HEK293 (cell line): Measurements from ENCODE around the gene ABHD17C.

Experiments used
- GLIS2 ChIP-seq: fragments of 450-650 bp; formaldehyde crosslinking; IDR thresholded peaks from 2 replicates; pipeline ENCODE4 v1.5.1; 2016; ENCODE audit warnings: missing biosample characterization, missing genetic modification characterization
- ZBTB21 ChIP-seq: fragments of 450-650 bp; formaldehyde crosslinking; IDR thresholded peaks from 2 replicates; pipeline ENCODE4 v1.5.1; 2017; ENCODE audit warnings: missing biosample characterization, missing genetic modification characterization
- ZEB2 ChIP-seq: fragments of 450-650 bp; formaldehyde crosslinking; IDR thresholded peaks from 2 replicates; pipeline ENCODE4 v1.5.1; 2016; ENCODE audit warnings: missing biosample characterization, missing genetic modification characterization
- ZFP37 ChIP-seq: fragments of 450-650 bp; formaldehyde crosslinking; IDR thresholded peaks from 2 replicates; pipeline ENCODE4 v1.5.1; 2016; ENCODE audit warnings: missing biosample characterization, missing genetic modification characterization
- ZNF114 ChIP-seq: fragments of 450-650 bp; formaldehyde crosslinking; IDR thresholded peaks from 2 replicates; pipeline ENCODE4 v1.5.0; 2017; ENCODE audit warnings: missing biosample characterization, missing genetic modification characterization
- ZNF157 ChIP-seq: fragments of 450-650 bp; formaldehyde crosslinking; IDR thresholded peaks from 2 replicates; pipeline ENCODE4 v1.5.1; 2016; ENCODE audit warnings: missing biosample characterization, missing genetic modification characterization
- ZNF19 ChIP-seq: fragments of 450-650 bp; formaldehyde crosslinking; IDR thresholded peaks from 2 replicates; pipeline ENCODE4; 2016; ENCODE audit warnings: missing biosample characterization, missing genetic modification characterization, low read depth
- ZNF223 ChIP-seq: fragments of 450-650 bp; formaldehyde crosslinking; IDR thresholded peaks from 2 replicates; pipeline ENCODE4 v1.5.1; 2016; ENCODE audit warnings: missing biosample characterization, missing genetic modification characterization
- ZNF341 ChIP-seq: fragments of 450-650 bp; formaldehyde crosslinking; IDR thresholded peaks from 2 replicates; pipeline ENCODE4; 2016; ENCODE audit warnings: low read depth, missing biosample characterization, missing genetic modification characterization
- ZNF423 ChIP-seq: fragments of 450-650 bp; formaldehyde crosslinking; IDR thresholded peaks from 2 replicates; pipeline ENCODE4 v1.5.1; 2016; ENCODE audit warnings: missing biosample characterization, missing genetic modification characterization
- ZNF558 ChIP-seq: fragments of 450-650 bp; formaldehyde crosslinking; IDR thresholded peaks from 2 replicates; pipeline ENCODE4 v1.5.1; 2016; ENCODE audit warnings: missing biosample characterization, missing genetic modification characterization
- ZNF596 ChIP-seq: fragments of 450-650 bp; IDR thresholded peaks from 2 replicates; pipeline ENCODE4 v1.5.0; 2018; ENCODE audit warnings: missing biosample characterization, mild to moderate bottlenecking, missing genetic modification characterization, moderate library complexity
- ZNF629 ChIP-seq: fragments of 450-650 bp; formaldehyde crosslinking; IDR thresholded peaks from 2 replicates; pipeline ENCODE4 v1.5.1; 2017; ENCODE audit warnings: missing biosample characterization, missing genetic modification characterization
- ZNF768 ChIP-seq: fragments of 450-650 bp; formaldehyde crosslinking; IDR thresholded peaks from 2 replicates; pipeline ENCODE4 v1.5.1; 2018; ENCODE audit warnings: missing biosample characterization, mild to moderate bottlenecking, missing genetic modification characterization
- ZNF785 ChIP-seq: fragments of 450-650 bp; formaldehyde crosslinking; IDR thresholded peaks from 2 replicates; pipeline ENCODE4 v1.5.1; 2016; ENCODE audit warnings: missing biosample characterization, missing genetic modification characterization
- ZXDB ChIP-seq: fragments of 450-650 bp; formaldehyde crosslinking; IDR thresholded peaks from 2 replicates; pipeline ENCODE4 v1.5.1; 2016; ENCODE audit warnings: missing biosample characterization, missing genetic modification characterization
- TF ChIP-seq, protein P1 (sequence below): fragments of 450-650 bp; formaldehyde crosslinking; IDR thresholded peaks from 2 replicates; pipeline ENCODE4 v1.5.1; 2017; ENCODE audit warnings: missing biosample characterization, missing genetic modification characterization
- TF ChIP-seq, protein P2 (sequence below): fragments of 450-650 bp; formaldehyde crosslinking; IDR thresholded peaks from 2 replicates; pipeline ENCODE4 v1.5.1; 2016; ENCODE audit warnings: missing biosample characterization, missing genetic modification characterization
- TF ChIP-seq, protein P3 (sequence below): fragments of 450-650 bp; formaldehyde crosslinking; IDR thresholded peaks from 2 replicates; pipeline ENCODE4; 2016; ENCODE audit warnings: missing biosample characterization, missing genetic modification characterization
- TF ChIP-seq, protein P4 (sequence below): fragments of 450-650 bp; formaldehyde crosslinking; IDR thresholded peaks from 2 replicates; pipeline ENCODE4 v1.5.1; 2016; ENCODE audit warnings: missing biosample characterization, missing genetic modification characterization, borderline replicate concordance
- TF ChIP-seq, protein P5 (sequence below): fragments of 450-650 bp; formaldehyde crosslinking; IDR thresholded peaks from 2 replicates; pipeline ENCODE4 v1.5.1; 2016; ENCODE audit warnings: missing biosample characterization, missing genetic modification characterization
- TF ChIP-seq, protein P6 (sequence below): fragments of 450-650 bp; formaldehyde crosslinking; IDR thresholded peaks from 2 replicates; pipeline ENCODE4 v1.5.0; 2017; ENCODE audit warnings: missing biosample characterization, missing genetic modification characterization, borderline replicate concordance
- TF ChIP-seq, protein P7 (sequence below): fragments of 450-650 bp; formaldehyde crosslinking; conservative IDR thresholded peaks from 2 replicates; pipeline ENCODE4 v1.5.1; 2016; ENCODE audit warnings: low read depth, missing biosample characterization, missing genetic modification characterization

The ABHD17C gene

DNA sequence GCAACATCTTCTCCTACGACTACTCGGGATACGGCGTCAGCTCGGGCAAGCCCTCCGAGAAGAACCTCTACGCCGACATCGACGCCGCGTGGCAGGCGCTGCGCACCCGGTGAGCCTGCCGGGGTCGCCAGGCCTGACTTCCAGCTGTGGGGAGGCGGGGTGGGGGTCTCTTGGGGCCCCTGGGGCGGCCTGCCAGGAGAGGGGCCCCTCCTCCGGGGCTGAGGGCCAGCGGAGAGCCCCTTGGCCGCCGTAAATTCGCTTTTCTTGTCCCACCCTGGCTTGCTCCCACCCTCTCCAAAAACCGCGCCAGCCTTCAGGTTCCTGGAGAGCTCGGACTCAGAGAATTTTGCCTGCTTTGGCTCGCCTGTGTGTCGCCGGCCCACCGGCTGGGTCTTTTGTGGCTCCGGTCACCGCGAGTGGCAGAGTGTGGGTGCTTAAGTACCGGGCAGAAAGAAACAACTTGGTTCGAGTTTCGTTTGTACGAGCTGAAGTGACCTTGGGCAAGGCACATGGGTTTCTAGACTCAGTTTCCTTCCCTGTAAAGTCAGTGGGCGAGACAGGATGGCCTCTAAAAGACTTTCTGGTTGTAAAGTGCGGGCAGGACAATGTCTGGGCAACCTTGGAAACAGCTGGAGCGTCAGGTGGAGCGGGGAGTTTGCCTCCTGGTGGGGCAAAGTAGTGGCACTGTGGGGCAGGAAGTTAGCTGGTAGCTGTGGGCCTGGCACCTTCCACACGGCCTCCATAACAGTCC is 976 bp downstream of the ABHD17C start (continued):
- TF ChIP-seq ZNF629, result no peak
- 0 out of 2 replicates have a peak, but pooled peaks have one; percentile 31 for TF ChIP-seq GLIS2
- TF ChIP-seq, protein P1, sequence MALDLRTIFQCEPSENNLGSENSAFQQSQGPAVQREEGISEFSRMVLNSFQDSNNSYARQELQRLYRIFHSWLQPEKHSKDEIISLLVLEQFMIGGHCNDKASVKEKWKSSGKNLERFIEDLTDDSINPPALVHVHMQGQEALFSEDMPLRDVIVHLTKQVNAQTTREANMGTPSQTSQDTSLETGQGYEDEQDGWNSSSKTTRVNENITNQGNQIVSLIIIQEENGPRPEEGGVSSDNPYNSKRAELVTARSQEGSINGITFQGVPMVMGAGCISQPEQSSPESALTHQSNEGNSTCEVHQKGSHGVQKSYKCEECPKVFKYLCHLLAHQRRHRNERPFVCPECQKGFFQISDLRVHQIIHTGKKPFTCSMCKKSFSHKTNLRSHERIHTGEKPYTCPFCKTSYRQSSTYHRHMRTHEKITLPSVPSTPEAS (tag by site-specific recombination), result no peak
- TF ChIP-seq ZNF157 (tag by site-specific recombination), result no peak
- TF ChIP-seq, protein P2, sequence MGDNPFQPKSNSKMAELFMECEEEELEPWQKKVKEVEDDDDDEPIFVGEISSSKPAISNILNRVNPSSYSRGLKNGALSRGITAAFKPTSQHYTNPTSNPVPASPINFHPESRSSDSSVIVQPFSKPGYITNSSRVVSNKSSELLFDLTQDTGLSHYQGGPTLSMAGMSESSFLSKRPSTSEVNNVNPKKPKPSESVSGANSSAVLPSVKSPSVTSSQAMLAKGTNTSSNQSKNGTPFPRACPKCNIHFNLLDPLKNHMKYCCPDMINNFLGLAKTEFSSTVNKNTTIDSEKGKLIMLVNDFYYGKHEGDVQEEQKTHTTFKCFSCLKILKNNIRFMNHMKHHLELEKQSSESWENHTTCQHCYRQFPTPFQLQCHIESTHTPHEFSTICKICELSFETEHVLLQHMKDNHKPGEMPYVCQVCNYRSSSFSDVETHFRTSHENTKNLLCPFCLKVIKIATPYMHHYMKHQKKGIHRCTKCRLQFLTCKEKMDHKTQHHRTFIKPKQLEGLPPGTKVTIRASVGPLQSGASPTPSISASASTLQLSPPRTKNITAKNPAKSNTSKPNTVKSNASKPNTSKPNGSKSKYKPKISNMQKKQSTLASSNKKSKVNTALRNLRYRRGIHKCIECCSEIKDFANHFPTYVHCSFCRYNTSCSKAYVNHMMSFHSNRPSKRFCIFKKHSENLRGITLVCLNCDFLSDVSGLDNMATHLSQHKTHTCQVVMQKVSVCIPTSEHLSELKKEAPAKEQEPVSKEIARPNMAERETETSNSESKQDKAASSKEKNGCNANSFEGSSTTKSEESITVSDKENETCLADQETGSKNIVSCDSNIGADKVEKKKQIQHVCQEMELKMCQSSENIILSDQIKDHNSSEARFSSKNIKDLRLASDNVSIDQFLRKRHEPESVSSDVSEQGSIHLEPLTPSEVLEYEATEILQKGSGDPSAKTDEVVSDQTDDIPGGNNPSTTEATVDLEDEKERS (tag by site-specific recombination), result no peak
- TF ChIP-seq ZNF423 (tag by site-specific recombination), result no peak
- no peak for TF ChIP-seq ZNF558 (tag by site-specific recombination)
- TF ChIP-seq, protein P3, sequence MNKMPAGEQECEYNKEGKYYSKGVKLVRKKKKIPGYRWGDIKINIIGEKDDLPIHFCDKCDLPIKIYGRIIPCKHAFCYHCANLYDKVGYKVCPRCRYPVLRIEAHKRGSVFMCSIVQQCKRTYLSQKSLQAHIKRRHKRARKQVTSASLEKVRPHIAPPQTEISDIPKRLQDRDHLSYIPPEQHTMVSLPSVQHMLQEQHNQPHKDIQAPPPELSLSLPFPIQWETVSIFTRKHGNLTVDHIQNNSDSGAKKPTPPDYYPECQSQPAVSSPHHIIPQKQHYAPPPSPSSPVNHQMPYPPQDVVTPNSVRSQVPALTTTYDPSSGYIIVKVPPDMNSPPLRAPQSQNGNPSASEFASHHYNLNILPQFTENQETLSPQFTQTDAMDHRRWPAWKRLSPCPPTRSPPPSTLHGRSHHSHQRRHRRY, result no peak
- no peak for TF ChIP-seq ZFP37 (tag by site-specific recombination)
- no peak for TF ChIP-seq ZEB2 (tag by site-specific recombination)
- no peak for TF ChIP-seq ZNF341
- no peak for TF ChIP-seq ZNF223 (tag by site-specific recombination)
- TF ChIP-seq, protein P4, sequence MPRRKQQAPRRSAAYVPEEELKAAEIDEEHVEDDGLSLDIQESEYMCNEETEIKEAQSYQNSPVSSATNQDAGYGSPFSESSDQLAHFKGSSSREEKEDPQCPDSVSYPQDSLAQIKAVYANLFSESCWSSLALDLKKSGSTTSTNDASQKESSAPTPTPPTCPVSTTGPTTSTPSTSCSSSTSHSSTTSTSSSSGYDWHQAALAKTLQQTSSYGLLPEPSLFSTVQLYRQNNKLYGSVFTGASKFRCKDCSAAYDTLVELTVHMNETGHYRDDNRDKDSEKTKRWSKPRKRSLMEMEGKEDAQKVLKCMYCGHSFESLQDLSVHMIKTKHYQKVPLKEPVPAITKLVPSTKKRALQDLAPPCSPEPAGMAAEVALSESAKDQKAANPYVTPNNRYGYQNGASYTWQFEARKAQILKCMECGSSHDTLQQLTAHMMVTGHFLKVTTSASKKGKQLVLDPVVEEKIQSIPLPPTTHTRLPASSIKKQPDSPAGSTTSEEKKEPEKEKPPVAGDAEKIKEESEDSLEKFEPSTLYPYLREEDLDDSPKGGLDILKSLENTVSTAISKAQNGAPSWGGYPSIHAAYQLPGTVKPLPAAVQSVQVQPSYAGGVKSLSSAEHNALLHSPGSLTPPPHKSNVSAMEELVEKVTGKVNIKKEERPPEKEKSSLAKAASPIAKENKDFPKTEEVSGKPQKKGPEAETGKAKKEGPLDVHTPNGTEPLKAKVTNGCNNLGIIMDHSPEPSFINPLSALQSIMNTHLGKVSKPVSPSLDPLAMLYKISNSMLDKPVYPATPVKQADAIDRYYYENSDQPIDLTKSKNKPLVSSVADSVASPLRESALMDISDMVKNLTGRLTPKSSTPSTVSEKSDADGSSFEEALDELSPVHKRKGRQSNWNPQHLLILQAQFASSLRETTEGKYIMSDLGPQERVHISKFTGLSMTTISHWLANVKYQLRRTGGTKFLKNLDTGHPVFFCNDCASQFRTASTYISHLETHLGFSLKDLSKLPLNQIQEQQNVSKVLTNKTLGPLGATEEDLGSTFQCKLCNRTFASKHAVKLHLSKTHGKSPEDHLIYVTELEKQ (tag by site-specific recombination), result no peak
- TF ChIP-seq, protein P5, sequence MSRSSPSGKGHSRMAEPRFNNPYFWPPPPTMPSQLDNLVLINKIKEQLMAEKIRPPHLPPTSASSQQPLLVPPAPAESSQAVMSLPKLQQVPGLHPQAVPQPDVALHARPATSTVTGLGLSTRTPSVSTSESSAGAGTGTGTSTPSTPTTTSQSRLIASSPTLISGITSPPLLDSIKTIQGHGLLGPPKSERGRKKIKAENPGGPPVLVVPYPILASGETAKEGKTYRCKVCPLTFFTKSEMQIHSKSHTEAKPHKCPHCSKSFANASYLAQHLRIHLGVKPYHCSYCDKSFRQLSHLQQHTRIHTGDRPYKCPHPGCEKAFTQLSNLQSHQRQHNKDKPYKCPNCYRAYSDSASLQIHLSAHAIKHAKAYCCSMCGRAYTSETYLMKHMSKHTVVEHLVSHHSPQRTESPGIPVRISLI (tag by site-specific recombination), result no peak
- 0 out of 2 replicates have a peak, but pooled peaks have one; percentile 6 for TF ChIP-seq ZXDB (tag by site-specific recombination)
- TF ChIP-seq, protein P6, sequence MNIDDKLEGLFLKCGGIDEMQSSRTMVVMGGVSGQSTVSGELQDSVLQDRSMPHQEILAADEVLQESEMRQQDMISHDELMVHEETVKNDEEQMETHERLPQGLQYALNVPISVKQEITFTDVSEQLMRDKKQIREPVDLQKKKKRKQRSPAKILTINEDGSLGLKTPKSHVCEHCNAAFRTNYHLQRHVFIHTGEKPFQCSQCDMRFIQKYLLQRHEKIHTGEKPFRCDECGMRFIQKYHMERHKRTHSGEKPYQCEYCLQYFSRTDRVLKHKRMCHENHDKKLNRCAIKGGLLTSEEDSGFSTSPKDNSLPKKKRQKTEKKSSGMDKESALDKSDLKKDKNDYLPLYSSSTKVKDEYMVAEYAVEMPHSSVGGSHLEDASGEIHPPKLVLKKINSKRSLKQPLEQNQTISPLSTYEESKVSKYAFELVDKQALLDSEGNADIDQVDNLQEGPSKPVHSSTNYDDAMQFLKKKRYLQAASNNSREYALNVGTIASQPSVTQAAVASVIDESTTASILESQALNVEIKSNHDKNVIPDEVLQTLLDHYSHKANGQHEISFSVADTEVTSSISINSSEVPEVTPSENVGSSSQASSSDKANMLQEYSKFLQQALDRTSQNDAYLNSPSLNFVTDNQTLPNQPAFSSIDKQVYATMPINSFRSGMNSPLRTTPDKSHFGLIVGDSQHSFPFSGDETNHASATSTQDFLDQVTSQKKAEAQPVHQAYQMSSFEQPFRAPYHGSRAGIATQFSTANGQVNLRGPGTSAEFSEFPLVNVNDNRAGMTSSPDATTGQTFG (tag by site-specific recombination), result no peak
- no peak for TF ChIP-seq ZBTB21 (tag by site-specific recombination)
- TF ChIP-seq ZNF785, result no peak
- TF ChIP-seq ZNF768 (tag by site-specific recombination), result no peak
- TF ChIP-seq, protein P7, sequence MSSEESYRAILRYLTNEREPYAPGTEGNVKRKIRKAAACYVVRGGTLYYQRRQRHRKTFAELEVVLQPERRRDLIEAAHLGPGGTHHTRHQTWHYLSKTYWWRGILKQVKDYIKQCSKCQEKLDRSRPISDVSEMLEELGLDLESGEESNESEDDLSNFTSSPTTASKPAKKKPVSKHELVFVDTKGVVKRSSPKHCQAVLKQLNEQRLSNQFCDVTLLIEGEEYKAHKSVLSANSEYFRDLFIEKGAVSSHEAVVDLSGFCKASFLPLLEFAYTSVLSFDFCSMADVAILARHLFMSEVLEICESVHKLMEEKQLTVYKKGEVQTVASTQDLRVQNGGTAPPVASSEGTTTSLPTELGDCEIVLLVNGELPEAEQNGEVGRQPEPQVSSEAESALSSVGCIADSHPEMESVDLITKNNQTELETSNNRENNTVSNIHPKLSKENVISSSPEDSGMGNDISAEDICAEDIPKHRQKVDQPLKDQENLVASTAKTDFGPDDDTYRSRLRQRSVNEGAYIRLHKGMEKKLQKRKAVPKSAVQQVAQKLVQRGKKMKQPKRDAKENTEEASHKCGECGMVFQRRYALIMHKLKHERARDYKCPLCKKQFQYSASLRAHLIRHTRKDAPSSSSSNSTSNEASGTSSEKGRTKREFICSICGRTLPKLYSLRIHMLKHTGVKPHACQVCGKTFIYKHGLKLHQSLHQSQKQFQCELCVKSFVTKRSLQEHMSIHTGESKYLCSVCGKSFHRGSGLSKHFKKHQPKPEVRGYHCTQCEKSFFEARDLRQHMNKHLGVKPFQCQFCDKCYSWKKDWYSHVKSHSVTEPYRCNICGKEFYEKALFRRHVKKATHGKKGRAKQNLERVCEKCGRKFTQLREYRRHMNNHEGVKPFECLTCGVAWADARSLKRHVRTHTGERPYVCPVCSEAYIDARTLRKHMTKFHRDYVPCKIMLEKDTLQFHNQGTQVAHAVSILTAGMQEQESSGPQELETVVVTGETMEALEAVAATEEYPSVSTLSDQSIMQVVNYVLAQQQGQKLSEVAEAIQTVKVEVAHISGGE, result peak; percentile 17; the same call in 1 of the 2 replicates
- TF ChIP-seq ZNF114 (tag by site-specific recombination), result no peak
- TF ChIP-seq ZNF19 (tag by site-specific recombination), result no peak
- TF ChIP-seq ZNF596 (tag by site-specific recombination), result no peak
